HG03097 (cell line): ENCODE results near the gene IQCH.

Source experiments
- ATAC-seq: cut with Tn5 transposase; IDR thresholded peaks from one replicate; pipeline ENCODE4 v1.9.1; 2021; ENCODE audit not compliant: unreplicated experiment, low FRiP score

The IQCH gene

GRCh38 chr15:67520321-67521028, 265.9 kb downstream of the IQCH start:
- ATAC-seq: no peak

DNA sequence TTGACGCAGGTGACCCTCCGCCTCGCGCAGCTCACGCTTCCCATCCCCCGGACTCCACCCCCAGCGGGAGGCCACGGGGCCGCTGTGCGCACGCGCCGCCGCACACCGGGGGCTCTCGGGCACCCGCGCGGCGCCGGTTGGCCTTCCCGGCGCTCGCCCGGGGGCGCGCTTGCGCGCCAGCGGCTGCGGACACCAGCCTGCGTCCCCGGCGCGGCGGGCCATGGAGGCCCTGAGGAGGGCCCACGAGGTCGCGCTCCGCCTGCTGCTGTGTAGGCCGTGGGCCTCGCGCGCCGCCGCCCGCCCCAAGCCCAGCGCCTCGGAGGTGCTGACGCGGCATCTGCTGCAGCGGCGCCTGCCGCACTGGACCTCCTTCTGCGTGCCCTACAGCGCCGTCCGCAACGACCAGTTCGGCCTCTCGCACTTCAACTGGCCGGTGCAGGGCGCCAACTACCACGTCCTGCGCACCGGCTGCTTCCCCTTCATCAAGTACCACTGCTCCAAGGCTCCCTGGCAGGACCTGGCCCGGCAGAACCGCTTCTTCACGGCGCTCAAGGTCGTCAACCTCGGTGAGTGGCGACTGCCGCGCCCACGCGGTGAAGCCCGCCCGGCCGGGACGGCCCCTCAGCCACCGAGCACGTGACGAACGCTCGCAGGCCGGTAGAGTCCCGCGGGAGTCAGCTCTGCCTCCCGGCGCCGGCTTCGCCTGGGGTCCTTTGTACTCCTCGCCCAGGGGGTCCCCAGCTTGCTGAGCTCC, 266.6 kb downstream of the IQCH start, which contains the start of gene C15orf61:
TSS of gene C15orf61 (plus strand) at position 103 of the 754 bp plus-strand sequence. CDS start at position 221, 118 bp downstream.
- ATAC-seq: peak; percentile 81

- no peak for ATAC-seq
Observed at GRCh38 chr15:67521783-67522568, 267.4 kb downstream of the IQCH start.

GRCh38 chr15:67523330-67523729, 268.7 kb downstream of the IQCH start:
- no peak for ATAC-seq

DNA sequence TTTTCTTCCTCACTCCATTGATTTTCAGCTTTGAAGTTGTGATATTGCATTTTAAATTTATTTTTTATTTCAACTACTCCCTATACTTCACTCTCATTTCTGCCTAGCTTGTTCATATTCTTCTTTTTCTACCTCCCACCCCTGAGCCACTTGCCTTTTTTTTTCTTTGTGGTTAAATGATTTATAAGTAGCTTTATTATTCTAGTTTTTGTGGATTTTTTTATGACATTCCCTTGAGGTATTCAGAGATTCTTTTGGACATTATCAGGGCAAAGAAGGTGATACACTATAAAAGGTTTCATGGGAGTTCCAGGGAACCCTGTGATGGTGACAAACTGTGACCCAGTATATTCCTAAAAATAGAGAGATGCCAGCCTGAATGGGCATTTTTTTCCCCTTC, 269.6 kb downstream of the IQCH start:
- no peak for ATAC-seq

DNA sequence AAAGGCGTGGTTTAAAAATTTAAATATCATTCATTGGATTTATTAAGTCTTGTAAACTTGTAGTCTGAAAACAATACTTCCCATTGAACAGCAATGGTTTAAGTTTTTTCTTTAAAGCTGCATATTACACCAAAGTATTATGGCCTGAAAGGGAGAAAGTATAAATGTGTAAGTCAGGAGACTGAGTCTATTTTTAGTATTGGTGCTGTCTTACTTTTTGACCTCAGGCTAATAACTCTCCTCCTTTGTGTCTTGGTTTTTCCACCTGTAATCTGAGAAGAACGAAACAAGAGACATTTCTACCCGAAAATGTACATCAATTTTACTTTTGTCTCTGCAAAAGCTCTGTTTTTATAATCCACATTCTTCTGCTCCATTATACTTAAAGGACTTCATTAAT, 273.9 kb downstream of the IQCH start:
- no peak for ATAC-seq

DNA sequence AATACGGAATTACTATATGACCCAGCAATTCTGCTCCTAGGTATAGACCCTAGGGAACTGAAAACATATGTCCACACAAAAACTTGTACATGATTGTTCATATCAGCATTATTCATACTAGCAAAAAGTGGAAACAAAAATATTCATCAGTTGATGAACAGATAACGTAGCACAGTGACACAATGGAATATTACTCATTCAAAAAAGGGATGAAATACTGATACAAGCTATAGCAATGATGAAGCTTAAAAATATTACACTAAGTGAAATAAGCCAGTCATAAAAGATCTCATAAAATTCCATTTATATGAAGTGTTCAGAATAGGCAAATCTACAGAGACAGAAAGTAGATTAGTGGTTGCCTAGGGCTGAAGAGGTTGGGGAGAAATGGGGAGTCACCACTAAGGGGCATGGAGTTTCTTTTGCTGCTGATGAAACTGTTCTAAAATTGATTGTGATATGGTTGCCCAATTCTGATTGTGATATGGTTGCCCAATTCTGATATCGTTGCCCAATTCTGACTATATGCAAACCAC, 276.9 kb downstream of the IQCH start:
- ATAC-seq: no peak

DNA sequence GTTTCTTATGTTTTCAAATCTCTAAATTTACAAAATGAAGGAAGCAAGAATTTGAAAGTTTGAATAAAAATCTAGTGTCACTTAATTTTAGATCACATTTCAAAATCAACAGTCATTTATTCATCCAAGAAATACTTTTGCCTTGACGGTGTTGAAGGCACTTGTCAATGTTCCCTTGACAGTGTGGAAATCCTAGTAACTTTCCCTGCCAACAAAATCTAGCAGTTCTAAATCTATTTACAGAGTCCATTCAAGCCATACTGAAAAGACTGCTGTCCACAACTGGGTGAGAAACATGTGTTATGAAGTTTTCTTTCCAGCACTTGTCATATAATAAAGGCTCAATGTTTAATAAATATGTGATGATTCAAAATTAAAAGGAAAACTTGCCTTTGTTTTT, 279.3 kb downstream of the IQCH start:
- no peak for ATAC-seq

DNA sequence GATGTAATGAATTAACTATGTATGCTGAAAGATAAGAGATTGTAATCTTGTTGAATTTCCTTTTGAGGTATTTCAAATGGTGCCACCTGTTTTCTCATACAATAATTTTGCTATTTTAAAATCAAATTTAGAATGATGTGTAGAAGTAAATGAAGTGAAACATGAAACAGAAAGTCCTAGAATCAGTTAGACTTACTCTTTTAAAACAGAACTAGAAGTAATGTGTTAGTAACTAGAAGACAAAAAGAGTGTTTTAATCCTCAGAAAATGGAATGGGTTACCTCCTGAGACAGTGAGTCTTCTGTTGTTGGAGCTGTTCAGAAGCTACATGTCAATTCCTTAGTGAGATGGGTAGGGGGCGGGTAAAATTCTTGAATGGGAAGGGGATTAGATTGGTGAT, 279.8 kb downstream of the IQCH start:
- ATAC-seq: no peak

DNA sequence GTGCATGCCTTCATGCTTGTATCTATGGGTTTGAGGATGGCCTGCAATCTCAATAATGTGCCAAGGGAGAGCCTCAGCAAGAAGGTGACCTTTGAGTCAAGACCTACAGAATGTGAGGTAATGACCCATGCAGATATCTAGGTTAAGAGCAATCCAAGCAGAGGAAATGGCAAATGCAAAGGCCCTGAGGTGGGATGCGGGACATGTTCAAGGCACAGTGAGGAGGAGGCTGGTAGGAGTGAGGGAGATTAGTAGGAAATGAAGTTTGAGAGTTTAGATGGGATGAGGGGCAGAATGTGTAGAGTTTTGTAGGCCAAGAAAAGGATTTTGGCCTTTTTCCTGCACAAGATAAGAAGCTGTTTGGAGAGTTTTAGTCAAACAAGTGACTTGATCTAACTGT, 283.2 kb downstream of the IQCH start:
- ATAC-seq: no peak

DNA sequence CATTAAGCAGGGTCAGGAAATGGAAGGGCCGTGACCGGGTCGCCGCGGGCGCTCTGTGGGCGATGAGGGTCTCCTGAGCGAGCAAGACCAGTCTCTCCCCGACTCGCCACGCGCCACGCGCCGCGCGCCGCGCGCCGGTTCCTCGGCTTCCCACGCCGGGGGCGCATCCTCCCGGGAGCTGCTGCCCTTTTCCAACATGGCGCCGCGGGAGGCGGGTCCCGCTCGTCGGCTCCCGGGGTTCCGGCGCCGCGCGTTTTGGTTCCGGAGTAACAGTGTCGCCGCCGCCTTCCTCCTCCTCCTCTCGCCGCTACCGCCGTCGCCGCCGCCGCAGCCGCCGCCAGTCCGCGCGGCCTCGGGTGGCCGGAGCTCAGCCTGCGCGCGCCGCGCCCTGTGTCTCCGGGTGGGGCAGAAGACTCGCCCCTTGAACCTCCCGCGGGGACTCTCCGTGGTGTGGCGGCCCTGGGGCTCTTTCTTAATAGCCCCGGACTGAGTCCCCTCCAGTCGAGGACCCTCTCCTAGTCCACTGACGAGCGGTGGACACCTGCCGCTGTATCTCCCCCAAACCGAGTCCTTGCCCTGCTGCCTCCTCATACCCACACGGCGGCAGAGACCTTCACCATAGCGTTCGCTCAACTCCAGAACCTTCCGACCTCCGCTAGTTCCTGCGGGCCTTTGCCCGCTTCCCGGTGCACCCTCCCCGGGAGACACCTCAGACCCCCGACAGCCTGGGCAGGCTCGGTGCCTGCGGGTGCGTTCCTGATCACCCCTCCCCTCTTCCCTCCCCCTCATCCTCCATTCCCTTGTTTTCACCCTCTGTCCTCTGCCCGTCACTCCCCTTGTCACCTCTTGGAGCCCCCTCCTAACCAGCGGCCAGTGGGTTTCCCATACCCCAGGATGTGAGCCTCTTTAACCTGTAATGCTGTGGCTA, 288.1 kb downstream of the IQCH start, which contains the start of gene MAP2K5:
TSS of gene MAP2K5 (plus strand) at position 284 of the 928 bp plus-strand sequence. CDS start at position 917, 633 bp downstream.
- no peak for ATAC-seq

- ATAC-seq: no peak
Observed at GRCh38 chr15:67543348-67543718, 288.7 kb downstream of the IQCH start.

DNA sequence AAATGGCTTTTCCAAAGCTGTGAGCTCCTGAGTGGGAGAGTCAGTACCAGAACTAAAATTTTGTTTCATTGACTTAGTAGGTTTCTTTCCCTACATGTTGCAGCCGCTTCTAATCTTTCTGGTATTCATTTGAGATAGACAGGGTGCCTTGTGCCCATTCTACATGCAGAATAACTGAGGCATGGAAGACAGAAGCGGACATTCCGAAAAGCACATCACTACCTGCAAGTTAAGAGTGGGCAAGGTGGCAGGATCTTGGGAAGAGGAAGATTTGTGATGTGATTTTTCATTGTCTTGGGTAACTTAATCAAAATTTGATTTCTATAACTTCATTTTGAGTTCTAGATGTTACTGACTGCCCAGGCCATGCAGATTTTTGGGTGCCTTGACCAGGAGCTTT, 289.9 kb downstream of the IQCH start:
- no peak for ATAC-seq

DNA sequence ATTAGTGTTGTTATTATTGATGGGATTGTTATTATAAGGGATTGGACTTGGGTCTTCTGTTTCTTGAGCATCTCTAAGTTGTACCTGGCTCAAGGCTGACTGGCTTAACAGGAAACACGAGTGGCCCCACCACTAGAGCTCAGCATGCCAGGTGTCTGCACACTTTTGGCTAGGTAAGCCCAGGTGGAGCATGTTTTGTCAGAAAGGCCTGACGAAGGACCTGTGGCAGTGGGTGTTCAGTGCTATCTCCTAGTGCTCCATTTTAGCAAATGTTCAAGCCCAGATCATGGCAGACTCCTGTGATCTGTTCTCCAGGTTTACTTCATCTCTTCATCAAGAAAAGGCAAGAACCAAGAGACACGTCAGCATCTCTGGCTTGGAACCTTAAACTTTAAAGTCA, 291.3 kb downstream of the IQCH start:
- no peak for ATAC-seq

DNA sequence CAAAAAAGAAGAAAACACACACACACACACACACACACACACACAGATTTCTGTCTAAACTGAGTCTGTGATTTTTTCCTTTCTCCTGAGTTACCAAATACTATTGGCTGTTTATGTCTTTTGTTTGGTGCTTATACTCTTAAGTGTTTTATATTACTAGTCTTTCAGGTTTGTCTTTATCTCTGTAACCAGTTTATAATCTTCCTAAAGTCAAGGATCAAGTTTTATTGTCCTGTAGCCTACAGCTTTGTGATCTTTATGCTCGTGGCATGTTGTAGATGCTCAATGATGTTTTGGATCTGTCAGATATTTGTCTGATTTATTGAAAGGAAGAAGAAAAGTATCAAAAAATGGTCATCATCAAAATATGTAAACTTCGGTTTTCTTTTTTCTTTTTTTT, 292.5 kb downstream of the IQCH start:
- no peak for ATAC-seq

- ATAC-seq: no peak
Observed at GRCh38 chr15:67547836-67548235, 293.2 kb downstream of the IQCH start.

GRCh38 chr15:67548236-67548852, 293.8 kb downstream of the IQCH start:
- no peak for ATAC-seq

DNA sequence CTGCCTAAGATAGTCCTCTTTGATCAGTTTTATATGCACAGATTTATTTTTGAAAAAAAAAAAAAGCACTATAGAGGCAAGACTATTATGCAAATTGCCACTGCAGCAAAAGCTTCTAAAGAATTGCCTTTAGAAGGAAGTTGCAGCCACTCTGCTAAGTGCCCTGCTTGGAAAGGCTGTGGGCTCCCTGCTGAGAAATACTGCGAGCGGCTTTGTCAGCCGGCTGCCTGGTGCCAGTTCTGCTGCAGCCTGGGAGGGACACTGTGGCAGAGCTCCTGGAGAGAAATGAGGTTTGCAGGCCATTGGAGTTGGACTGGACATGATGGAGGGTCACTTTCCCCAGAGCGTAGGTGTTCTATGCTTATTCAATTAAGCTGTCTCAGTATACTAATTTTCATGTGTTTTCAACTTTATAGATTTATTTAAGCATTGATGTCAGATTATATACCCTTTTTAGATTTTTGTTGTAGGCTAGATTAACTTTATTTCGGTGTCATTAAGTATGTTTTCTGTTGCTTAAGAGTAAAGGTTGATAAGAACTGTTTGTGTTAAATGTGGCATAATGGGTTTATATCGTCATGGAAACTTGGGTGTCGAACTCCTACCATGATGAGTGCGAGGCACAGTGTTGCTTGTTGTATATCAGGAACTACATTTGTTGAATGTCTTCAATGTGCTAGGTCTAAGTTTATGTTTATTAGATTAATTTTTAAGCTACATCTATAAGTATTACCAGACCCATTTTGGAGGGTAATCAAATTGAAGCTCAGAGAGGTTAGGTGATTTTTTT, 294.5 kb downstream of the IQCH start:
- ATAC-seq: no peak

DNA sequence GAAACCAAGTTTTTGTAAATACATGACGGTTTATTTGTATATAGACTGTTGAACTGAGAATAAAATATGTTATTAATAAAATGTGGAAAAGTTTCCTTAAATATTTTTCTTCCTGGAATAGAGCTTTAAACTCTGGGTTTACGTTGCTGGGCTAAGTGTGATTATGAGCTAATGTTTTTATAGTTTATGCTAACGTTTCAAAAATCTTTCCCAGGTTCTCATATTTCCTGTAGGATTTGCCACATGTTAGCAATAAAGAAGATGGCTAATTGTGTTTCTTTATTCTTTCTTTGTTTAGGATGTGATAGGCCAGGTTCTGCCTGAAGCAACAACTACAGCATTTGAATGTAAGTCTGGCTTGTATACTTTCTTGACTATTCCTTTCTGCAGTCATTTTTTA, 295.1 kb downstream of the IQCH start:
- no peak for ATAC-seq
